Measurements from ENCODE around the gene IGSF21.

- TF ChIP-seq EZH2 (IDR thresholded peaks at IDR 0.05; ENCODE audit: borderline replicate concordance, low read length) (no peak), CTCF (IDR thresholded peaks at IDR 0.05; ENCODE audit: low read length) (no peak)
Observed at GRCh38 chr1:18119771-18120377, 12.3 kb downstream of the IGSF21 start.

All from OCI-LY1 (cell line).